GM21723 (cell line): ENCODE data around the gene BIRC6.
"Not testable (repeated sequence)": the region's sequence is repeated elsewhere in the genome, so short reads cannot be mapped to it uniquely, and the experiment has no call there.

Experiments
- ATAC-seq: cut with Tn5 transposase; IDR thresholded peaks from one replicate; pipeline ENCODE4 v1.9.1; 2021; ENCODE audit warnings: mild to moderate bottlenecking, moderate library complexity; ENCODE audit not compliant: unreplicated experiment

BIRC6 gene

DNA sequence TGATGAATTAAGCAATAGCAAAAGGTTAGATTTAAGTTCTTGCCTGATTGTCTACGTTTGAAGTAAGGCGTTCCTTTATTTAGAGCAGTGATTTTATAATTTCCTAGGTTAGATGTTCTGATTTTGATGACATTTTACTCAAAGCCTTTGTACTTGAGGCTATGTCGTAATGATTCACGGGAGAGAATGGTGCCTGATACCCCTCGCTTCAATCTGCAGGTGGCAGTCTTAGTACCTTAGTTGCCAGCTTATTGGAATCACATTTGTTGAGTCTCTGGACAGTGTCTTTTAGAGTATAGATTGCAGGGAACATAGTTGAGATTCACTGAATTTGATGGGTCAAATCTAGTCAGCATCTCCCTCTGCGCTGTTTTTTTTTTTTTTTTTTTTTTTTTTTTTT, 89.5 kb downstream of the BIRC6 start:
- ATAC-seq, result no peak

DNA sequence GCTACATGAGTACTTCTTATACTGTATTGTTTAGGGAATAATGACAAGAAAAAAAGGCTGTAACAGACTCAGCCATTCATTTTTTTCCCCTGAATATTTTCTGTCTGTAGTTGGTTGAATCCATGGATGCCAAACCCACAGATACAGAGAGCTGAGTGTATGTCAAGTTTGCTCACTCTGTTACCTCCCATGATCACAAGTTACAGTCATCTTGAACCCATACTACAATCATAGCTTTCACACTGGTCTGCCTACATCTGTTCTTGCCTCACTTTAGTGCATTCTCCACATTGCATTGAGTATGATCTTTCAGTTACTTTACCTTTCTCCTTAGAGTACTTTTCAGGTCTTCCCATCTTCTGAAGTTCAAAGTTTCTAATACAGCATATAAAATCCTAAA, 94.0 kb downstream of the BIRC6 start:
- no peak for ATAC-seq

DNA sequence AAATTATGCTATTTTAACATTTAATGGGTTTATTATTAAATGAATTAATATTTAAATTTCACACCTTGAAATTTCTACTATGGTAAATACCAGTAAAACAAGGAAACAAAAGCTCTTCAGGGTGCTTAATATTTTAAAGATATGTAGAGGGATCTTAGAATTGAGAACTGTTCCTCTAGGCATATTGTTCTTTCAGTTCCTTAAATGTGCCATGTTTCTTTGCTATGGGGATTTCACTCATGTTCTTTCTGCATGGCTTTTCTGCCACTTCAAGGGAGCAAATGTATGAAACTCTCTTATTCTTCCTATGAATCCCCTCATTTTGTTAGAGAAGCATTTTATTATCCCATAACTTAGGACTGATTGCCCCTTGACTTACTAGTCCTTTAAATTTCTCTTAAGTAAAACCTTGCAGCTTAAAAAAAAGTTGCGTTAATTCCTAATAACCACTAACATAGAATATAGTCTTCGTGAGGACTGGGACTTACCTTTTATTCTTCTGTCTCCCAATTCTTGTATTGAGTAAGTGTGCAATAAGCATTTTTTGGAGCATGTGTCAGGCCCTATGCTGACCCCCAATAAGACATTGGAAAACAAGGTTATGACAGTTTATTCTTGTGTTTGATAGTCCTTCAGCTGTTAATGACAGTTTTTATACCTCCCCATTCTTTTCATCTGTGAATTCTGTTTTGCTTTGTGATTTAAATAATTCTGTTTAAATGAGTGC, 95.7 kb downstream of the BIRC6 start:
- no peak for ATAC-seq

DNA sequence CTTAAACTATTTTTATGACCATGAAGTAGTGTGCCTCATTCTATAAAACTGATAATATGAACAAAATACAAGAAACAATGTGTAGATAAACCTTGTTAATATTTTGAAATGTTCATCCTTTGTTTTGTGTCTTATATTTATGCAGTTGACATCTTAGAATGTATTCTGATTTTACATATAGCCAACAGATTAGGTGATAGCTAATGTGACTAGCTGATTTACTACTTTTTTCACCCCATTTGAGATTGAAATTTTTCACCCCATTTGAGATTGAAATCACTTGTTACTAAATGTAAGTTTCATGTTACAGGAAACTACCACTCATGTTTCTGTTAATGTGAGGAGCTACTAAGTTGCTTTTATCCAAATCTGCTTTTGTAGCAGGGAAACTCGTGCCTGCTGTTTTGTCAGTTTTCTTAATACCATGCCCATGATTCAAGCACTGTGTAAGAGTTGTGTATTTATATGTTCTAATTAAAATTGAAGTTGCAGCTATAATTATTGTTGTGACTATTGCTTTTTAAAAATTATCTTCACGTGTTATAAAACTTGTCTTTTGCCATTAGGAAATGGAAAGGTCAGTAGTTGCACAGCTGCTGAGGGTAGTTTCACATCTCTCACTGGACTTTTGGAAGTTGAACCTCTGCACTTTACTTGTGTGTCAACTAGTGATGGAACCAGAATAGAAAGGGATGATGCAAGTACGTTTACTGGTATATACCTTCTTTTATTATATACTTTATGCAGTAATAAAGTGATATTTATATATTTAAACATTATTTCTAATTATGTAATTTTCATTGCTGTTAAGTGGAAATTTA, 96.6 kb downstream of the BIRC6 start:
- ATAC-seq, result no peak

DNA sequence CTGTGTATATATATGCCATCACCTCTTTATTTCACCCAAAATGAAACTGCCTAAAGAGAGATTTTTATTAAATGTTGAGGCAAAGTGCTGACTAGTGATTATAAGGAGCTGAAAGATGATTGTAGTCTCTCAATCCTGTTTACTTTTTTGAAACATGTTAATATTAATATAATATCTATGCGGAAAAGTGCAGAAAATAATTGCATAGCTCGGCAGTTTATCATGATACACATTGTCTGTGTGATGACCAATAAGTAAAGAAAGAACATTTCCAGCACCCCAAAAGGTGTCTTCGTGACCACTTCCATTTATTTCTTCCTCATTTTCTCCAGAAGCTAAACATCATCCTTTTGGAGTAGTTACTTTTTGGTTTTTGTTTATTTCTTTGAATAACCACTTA, 99.0 kb downstream of the BIRC6 start:
- no peak for ATAC-seq

DNA sequence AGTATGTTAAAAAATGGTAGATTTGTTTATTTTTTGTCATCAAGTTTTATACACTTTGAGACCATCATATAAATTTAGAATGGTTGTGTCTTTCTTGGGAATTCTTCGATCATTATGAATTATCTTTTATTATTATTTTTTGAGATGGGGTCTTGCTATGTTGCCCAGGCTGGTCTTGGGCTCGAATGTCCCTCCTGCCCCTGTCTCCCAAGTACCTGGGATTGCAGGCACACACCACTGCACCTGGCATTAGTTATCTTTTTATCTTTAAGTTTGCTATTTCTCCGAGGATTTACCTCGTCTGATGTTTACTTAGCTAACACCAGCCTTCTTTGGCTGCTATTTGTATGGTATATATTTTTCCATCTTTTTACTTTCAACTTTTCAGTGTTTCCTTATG, 100.0 kb downstream of the BIRC6 start:
- no peak for ATAC-seq

DNA sequence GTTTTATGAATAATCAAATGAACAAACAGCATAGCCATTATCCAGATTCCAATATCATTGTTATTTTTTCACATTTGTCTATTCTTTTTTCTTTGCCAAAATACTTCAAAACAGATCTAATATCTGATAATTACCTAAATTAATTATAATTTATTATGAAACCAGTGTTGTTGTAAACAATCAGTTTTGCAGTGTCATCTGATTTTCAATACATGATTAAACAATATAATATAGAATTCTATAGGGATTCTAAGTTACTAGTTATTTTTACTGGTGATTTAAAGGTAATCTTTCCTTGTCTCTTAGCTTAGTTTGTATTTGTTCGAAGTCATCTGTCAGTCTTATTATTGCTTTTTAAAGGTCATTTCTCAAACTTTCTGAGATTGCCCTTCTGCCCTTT, 101.0 kb downstream of the BIRC6 start:
- no peak for ATAC-seq

DNA sequence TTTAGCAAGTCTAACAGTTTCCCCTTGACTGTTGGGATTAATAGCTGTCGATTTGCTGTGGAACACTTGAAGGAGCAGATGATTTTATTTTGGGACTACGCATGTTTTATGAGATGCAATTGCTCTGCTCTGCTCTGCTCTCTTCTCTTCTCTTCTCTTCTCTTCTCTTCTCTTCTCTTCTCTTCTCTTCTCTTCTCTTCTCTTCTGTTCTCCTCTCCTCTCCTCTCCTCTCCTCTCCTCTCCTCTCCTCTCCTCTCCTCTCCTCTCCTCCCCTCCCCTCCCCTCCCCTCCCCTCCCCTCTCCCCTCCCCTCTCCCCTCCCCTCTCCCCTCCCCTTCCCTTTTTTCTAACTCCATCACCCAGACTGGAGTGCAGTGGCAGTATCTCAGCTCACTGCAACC, 104.0 kb downstream of the BIRC6 start:
- not testable (repeated sequence) for ATAC-seq

DNA sequence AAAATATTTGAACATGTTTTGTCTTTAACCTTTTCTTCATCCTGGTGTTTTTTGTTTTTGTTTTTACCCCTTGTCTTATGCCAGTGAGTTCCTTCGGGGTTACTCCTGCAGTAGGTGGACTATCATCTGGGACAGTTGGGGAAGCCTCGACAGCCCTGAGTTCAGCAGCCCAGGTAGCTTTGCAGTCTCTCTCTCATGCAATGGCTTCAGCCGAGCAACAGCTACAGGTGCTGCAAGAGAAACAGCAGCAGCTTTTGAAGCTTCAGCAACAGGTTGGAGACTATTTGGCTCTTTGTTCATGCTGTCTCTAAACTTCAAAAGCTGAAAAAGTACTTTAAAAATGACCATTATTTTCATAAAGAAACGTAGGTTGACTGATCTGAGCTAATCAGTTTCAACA, 106.3 kb downstream of the BIRC6 start:
- ATAC-seq, result no peak

DNA sequence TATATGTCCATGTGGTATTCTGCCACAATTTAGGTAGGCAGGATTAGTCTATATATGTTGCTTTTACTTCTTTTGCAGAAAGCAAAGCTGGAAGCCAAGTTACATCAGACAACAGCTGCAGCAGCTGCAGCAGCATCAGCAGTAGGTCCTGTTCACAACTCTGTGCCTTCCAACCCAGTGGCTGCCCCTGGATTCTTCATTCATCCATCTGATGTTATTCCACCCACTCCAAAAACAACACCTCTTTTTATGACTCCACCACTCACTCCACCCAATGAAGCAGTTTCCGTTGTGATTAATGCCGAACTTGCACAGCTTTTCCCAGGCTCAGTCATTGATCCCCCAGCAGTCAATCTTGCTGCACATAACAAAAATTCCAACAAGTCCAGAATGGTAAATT, 107.6 kb downstream of the BIRC6 start:
- no peak for ATAC-seq

DNA sequence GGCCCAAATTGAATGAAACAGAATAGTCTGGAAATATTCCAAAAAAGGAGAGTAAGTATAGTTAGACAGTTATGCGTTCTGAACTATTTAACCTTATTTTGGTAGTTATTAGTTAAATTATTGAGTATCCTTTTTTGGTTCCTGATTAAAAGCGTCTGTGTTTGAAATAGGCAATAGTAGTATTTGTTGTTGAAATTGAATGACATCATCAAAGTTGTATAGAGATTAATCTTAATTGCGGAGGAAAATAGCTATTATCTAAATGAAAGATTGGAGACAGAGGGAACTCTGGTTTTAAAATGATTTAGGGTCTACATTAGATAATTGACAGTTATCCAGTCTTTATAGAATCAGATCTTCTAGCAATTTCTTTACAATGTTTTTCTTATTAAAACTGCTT, 115.8 kb downstream of the BIRC6 start:
- no peak for ATAC-seq

DNA sequence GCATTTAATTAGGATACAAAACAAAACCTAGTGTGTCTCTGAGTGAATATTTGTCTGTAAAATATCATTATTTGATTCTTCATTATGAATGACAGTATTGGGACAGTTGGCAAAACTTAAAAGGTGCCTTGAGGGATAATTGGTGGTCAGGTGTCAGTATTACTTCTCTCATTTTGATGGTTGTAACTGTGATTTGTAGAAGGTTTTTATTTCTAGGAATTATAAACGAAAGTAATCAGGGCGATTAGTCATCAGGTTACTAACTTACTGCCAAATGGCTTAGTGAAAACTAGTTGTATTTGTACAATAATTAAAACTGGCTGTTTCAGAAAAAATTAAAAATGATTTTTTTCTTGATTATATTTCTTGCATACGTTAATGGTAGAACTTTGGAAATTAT, 117.6 kb downstream of the BIRC6 start:
- ATAC-seq, result no peak

DNA sequence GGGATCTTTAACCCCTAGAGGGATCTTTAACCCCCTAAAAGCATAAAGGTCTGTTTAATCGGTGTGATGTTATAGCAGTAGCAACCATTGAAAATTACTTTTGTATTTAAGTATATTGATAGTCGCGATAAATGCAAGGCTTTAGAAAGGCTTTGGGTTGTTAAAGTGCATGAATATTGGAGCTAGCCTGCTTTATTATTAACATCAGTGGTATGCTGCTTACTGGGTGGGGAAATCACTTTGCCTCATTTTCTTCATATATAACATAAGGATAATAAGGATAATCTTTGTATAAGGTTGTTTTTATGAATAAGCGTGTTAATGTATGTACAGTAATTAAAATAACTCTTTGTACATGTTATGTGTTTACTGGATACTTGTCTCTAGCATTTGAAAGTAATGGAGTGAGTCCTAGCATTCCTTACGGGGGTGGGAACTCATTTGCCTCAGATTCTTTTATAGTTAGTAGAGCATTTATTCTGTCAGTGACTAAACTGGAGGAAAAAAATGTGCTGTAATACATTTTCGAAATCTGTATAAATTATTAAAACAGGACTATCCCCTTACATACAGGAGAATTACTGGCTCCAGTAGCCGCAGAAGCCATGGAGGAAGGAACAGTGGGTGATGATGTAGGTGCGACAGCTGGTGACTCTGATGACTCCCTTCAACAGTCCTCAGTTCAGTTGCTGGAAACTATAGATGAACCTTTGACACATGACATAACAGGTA, 122.2 kb downstream of the BIRC6 start:
- no peak for ATAC-seq

DNA sequence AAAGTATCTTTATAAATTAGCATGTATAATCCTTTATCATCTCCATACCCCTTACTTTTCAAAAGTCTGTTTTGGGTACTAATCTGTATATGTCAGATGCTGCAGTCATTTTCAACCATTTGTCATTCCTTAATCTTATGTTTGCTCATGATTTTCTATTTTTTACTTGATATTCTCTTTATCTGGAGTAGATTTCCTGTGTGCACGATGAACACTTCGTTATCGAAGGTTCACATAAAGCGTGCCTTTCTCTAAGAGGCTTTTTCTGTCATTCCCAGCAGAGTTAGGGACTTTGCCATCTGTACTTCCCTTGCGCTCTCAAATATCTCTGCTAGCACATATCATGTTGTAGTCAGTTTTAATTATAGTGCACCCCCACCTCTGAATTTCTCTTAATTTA, 123.2 kb downstream of the BIRC6 start:
- ATAC-seq, result no peak

DNA sequence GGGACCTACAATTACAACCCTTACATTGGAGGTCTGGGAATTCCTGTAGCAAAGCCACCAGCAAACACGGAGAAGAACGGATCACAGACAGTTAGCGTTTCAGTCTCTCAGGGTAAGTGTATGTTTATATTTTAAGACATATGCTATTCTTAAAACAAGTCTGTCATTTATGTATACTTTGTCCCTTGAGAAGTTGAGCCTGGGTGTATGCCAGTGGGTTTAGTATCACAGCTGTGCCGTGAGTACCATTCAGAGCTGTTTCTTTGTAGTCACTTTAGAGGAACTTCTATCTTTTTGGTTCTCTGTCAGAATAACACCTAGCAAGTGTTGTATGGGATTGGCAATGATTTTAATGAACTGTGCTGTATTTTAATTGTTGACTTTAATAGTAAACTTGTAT, 125.6 kb downstream of the BIRC6 start:
- no peak for ATAC-seq

DNA sequence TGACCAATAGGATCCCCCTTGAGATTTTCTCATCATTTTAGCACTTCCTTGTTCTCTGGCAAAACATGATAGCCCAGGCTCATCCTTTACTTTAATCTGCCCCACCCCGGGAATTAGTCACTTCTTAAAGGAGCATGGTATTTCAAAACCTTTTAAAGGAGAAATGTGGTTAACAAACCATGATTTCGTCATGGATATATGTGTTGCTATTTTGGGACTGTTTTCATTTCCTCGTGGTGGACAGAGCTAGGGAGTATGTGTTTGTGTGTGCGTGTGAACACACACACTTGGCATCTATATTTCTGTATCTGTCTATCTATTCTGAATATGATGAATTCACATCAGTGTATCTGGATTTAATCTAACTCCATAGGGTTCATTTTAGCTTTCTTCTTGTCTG, 128.1 kb downstream of the BIRC6 start:
- ATAC-seq, result no peak

DNA sequence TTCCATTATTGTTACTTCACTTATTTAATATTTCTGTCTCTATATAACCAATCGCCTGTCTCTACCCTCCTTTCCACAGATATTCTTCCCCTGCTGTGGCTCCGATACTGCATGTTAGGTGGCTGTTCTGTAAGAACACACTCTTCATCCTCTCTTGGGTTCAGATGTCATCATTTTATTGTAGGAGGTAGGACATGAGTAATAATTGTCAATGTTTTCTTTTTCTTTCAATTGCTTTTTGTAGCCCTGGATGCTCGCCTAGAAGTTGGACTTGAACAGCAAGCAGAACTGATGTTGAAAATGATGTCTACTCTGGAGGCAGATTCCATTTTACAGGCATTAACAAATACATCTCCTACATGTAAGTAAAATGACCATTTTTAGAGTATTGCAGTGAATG, 128.6 kb downstream of the BIRC6 start:
- ATAC-seq, result no peak

DNA sequence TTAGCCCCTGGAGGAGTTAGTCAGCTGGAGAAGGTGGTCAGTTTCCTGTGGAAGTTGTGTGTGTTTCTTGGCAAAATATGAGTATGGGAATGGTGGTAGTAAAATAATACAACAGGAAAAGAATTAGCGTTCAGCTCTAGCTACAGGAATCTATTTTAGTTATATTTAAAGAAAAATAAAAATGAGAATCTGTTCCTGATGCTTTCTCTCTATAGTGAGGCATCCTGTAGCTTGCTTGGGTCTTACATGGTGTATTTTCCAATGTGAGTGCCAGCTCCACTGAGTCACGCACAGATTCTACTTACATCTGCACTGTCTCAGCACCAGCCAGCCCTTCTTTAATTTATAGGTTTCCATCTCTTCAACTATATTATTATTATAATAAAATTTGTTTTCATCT, 132.2 kb downstream of the BIRC6 start:
- ATAC-seq, result no peak

DNA sequence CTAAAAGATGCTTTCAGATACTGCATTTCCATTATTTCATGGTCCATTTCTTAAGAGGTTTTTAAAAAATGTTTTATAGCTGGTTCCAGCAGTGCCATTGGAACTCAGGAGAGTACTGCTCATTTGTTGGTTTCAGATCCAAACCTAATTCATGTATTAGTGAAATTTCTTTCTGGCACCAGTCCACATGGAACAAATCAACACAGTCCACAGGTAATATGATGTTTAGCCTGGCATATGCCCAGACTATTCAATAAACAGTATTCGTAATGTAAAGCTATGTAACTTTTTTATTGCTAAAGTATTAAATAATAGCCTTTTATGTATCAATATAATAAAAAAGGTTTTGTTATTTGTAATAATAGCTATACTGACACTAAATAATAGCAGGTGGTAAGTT, 134.5 kb downstream of the BIRC6 start:
- ATAC-seq, result no peak

DNA sequence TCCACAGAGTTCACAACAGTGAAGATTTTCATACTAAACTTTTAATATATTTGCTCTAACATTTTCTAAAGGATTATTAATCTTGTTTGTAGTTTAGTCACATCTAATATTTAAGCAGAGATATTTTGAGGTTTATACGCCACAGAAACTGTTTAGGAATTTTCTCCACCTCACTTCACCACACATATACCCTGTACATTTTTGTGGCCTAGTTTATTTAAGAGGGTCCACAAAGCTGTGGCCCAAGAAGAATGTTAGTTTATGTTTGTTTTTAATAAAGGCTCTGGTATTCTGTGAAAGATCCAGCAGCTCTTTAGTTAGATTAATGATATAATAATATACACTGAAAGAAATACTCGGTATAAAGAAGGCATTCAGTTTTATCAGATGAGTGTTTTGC, 138.3 kb downstream of the BIRC6 start:
- ATAC-seq, result no peak

DNA sequence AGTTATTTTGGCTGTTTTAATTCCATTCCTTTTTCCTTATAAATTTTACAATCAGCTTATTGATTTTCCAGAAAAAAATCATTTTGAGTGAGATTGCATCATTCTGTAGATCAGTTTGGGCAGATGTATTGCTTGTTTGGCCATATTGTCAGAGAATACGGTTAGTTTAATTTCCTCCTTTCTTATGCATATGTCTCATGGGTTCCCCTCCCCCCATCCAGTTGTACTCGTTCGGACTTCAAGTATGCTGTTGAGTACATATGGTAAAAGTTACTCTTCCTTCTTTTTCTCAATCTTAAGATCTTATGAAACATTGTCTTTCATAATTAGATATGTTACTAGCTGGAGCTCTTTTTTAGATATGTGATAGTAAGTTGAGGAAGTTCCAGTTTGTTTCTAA, 139.8 kb downstream of the BIRC6 start:
- ATAC-seq, result no peak

DNA sequence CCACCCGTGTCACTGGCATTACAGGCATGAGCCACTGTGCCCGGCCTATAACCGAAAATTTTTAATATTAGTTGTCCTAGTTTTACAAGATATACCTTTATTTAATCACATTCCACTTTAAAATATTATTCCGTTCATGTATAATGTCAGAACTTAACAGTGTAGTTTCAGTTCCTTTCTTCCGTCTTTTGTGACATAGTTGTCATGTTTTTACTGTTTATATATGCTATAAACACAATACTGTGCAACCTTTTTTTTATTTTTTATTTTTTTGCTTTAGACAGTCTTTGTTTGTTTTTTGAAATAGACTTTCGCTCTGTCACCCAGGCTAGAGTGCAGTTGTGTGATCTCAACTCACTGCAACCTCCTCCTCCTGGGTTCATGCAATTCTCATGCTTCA, 141.5 kb downstream of the BIRC6 start:
- no peak for ATAC-seq
